GM19468 (cell line): ENCODE results near the gene SLC1A1.
A peak's percentile ranks its signal among the peaks of the same experiment; 100 is the strongest.

ENCODE experiments used
- ATAC-seq: cut with Tn5 transposase; IDR thresholded peaks from one replicate; pipeline ENCODE4 v1.9.1; 2021; ENCODE audit warnings: mild to moderate bottlenecking, moderate library complexity, moderate number of reproducible peaks; ENCODE audit not compliant: unreplicated experiment; ENCODE audit errors: extremely low read depth

SLC1A1 gene

GRCh38 chr9:4573176-4573575 lies 82.9 kb downstream of the SLC1A1 start:
- ATAC-seq = no peak

- no peak for ATAC-seq
These were observed 83.5 kb downstream of the SLC1A1 start for GRCh38 chr9:4573634-4574389.

GRCh38 chr9:4574657-4575243 lies 84.5 kb downstream of the SLC1A1 start:
- no peak for ATAC-seq

- no peak for ATAC-seq
These were observed 85.7 kb downstream of the SLC1A1 start for GRCh38 chr9:4575997-4576396.

GRCh38 chr9:4576448-4576847 lies 86.2 kb downstream of the SLC1A1 start:
- ATAC-seq = no peak

- ATAC-seq = no peak
These were observed 88.7 kb downstream of the SLC1A1 start for GRCh38 chr9:4579001-4579400.

- no peak for ATAC-seq
These were observed 90.9 kb downstream of the SLC1A1 start for GRCh38 chr9:4581035-4581760.

GRCh38 chr9:4581861-4582565 lies 91.7 kb downstream of the SLC1A1 start:
- ATAC-seq = no peak

GRCh38 chr9:4583001-4583400 lies 92.7 kb downstream of the SLC1A1 start:
- no peak for ATAC-seq

- ATAC-seq = no peak
These were observed 94.4 kb downstream of the SLC1A1 start for GRCh38 chr9:4584636-4585035.

GRCh38 chr9:4585135-4585534 lies 94.9 kb downstream of the SLC1A1 start:
- ATAC-seq = no peak

GRCh38 chr9:4588721-4589120 lies 98.5 kb downstream of the SLC1A1 start:
- no peak for ATAC-seq

- no peak for ATAC-seq
These were observed 100.3 kb downstream of the SLC1A1 start for GRCh38 chr9:4590430-4591122.

- no peak for ATAC-seq
These were observed 100.8 kb downstream of the SLC1A1 start for GRCh38 chr9:4591123-4591500.

- no peak for ATAC-seq
These were observed 102.0 kb downstream of the SLC1A1 start for GRCh38 chr9:4592295-4592694.

- no peak for ATAC-seq
These were observed 102.6 kb downstream of the SLC1A1 start for GRCh38 chr9:4592886-4593285.

GRCh38 chr9:4594545-4594944 lies 104.3 kb downstream of the SLC1A1 start:
- ATAC-seq = no peak

GRCh38 chr9:4594994-4595393 lies 104.7 kb downstream of the SLC1A1 start:
- ATAC-seq = no peak

- ATAC-seq = peak; percentile 49
These were observed 106.1 kb downstream of the SLC1A1 start for GRCh38 chr9:4596165-4596922.
